Measurements from ENCODE around the gene SPRY4.

DNA sequence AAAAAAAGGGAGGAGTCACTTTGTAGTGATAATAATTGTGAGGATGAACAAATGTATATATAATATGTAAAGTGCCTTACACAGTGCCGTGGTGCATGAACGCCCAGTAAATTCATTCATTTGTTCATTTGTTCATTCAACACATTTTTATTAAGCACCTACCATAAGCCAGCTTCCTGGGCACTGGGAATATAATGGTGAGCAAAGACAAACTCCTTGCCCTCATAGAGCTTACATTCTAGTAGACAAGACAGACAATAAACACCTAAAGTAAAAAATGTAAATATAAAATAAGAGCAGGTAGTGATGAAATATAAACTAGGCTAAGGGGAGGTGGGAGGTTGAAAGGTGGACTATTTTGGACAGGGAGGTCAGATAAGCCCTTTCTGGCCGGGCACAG, 32.0 kb downstream of the SPRY4 start:
- TF ChIP-seq, protein P1, sequence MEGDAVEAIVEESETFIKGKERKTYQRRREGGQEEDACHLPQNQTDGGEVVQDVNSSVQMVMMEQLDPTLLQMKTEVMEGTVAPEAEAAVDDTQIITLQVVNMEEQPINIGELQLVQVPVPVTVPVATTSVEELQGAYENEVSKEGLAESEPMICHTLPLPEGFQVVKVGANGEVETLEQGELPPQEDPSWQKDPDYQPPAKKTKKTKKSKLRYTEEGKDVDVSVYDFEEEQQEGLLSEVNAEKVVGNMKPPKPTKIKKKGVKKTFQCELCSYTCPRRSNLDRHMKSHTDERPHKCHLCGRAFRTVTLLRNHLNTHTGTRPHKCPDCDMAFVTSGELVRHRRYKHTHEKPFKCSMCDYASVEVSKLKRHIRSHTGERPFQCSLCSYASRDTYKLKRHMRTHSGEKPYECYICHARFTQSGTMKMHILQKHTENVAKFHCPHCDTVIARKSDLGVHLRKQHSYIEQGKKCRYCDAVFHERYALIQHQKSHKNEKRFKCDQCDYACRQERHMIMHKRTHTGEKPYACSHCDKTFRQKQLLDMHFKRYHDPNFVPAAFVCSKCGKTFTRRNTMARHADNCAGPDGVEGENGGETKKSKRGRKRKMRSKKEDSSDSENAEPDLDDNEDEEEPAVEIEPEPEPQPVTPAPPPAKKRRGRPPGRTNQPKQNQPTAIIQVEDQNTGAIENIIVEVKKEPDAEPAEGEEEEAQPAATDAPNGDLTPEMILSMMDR (IDR thresholded peaks at IDR 0.05), result no peak
- no peak for TF ChIP-seq POLR2AphosphoS5 (IDR thresholded peaks at IDR 0.05; ENCODE audit: low read depth, low read length)

Measured in Panc1 (cell line).